ENCODE measurements around the gene TGFBR3. TPM values are rescaled to one million over a fixed set of nuclear protein-coding genes. Genes with fewer than 3 reads are reported as not detected.

Gene TGFBR3
- total and polyA plus RNA-seq, 8 donors, result 21.7 to 54.6 (median 45.1) TPM

GRCh38 chr1:91742848-91743292, 143.1 kb downstream of the TGFBR3 start:
- no peaks in the 10 kb centered on the region for H3K36me3 ChIP-seq
- no peak overlapping the region for H3K27ac ChIP-seq
- TF ChIP-seq, protein P1, sequence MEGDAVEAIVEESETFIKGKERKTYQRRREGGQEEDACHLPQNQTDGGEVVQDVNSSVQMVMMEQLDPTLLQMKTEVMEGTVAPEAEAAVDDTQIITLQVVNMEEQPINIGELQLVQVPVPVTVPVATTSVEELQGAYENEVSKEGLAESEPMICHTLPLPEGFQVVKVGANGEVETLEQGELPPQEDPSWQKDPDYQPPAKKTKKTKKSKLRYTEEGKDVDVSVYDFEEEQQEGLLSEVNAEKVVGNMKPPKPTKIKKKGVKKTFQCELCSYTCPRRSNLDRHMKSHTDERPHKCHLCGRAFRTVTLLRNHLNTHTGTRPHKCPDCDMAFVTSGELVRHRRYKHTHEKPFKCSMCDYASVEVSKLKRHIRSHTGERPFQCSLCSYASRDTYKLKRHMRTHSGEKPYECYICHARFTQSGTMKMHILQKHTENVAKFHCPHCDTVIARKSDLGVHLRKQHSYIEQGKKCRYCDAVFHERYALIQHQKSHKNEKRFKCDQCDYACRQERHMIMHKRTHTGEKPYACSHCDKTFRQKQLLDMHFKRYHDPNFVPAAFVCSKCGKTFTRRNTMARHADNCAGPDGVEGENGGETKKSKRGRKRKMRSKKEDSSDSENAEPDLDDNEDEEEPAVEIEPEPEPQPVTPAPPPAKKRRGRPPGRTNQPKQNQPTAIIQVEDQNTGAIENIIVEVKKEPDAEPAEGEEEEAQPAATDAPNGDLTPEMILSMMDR (IDR thresholded peaks at IDR 0.05), result no peak
- intact Hi-C loops (cut with DNase I), result no loop called here
- no peaks in the 10 kb centered on the region for H3K27me3 ChIP-seq
- DNase-seq, result no peak
- ATAC-seq, result peak; percentile 37
- peaks cover 3 to 4% of the 10 kb centered on the region in 2 donors for H3K4me1 ChIP-seq
- no peaks in the 10 kb centered on the region for H3K9me3 ChIP-seq
- H3K4me3 ChIP-seq, result no peak overlapping the region

DNA sequence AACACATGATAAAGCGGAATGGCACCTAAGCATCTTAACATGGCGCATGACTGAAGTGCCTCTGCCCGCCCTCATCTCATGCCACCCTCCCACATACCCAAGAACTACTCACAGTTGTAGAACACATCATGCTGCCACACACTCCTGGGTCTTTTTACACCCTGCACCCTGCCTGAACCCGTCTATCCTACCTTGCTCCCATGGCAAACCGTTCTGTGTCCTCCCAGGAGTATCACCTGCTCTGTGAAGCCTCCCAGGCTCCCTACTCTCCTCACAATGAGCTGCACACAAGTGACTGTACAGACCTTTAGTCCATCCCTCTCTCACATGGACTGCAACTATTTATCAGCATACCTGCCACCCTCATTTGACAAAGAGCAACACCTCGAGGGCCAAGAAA, 144.0 kb downstream of the TGFBR3 start:
- TF ChIP-seq, protein P1 (IDR thresholded peaks at IDR 0.05), result no peak
- Histone ChIP-seq H3K4me1 (peaks cover 3 to 5% of the 10 kb centered on the region in 2 donors), H3K4me3 (no peak overlapping the region), H3K9me3 (no peaks in the 10 kb centered on the region), H3K27ac (no peak overlapping the region), H3K36me3 (no peaks in the 10 kb centered on the region), H3K27me3 (no peaks in the 10 kb centered on the region)
- no peak for ATAC-seq
- no peak for DNase-seq
- intact Hi-C loops (cut with DNase I), result no loop called here

GRCh38 chr1:91741301-91741700, 144.7 kb downstream of the TGFBR3 start:
- H3K4me3 ChIP-seq, result no peak overlapping the region
- H3K27me3 ChIP-seq, result no peaks in the 10 kb centered on the region
- intact Hi-C loops (cut with DNase I), result no loop called here
- no peak for DNase-seq
- H3K4me1 ChIP-seq, result peaks cover 3 to 11% of the 10 kb centered on the region in 2 donors
- no peak overlapping the region for H3K27ac ChIP-seq
- no peak for ATAC-seq
- TF ChIP-seq, protein P1 (IDR thresholded peaks at IDR 0.05), result no peak
- no peaks in the 10 kb centered on the region for H3K36me3 ChIP-seq
- H3K9me3 ChIP-seq, result no peaks in the 10 kb centered on the region

DNA sequence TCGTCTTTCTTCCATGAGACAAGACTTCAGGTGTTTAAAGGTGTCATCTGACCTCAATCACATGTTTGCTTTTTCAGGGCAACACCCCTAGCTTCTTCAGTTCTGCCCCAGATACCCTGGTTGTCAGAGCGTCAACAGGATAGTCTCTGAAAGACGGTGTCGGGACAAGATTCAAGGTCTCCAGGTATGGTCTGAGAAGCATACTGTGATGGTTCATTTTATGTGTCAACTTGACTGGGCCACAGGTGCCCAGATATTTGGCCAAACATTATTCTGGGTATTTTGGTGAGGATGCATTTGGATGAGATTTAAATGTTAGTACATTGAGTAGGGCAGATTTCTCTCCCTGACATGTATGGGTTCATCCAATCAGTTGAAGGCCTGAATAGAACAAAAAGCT, 148.3 kb downstream of the TGFBR3 start:
- H3K27ac ChIP-seq, result peak overlapping the region in 1 of 2 donors; percentile 40
- DNase-seq (no peak), ATAC-seq (no peak)
- TF ChIP-seq, protein P1 (IDR thresholded peaks at IDR 0.05), result no peak
- peaks cover 3 to 9% of the 10 kb centered on the region in 2 donors for H3K4me1 ChIP-seq
- H3K4me3 ChIP-seq, result no peak overlapping the region
- no peaks in the 10 kb centered on the region for H3K9me3 ChIP-seq
- intact Hi-C loops (cut with DNase I), result no loop called here
- H3K36me3 ChIP-seq, result no peaks in the 10 kb centered on the region
- no peaks in the 10 kb centered on the region for H3K27me3 ChIP-seq

- Histone ChIP-seq H3K27ac (peak overlapping the region; percentile 40 to 41), H3K4me1 (peaks cover 10 to 16% of the 10 kb centered on the region in 2 donors), H3K36me3 (no peaks in the 10 kb centered on the region), H3K27me3 (no peaks in the 10 kb centered on the region), H3K4me3 (no peak overlapping the region), H3K9me3 (no peaks in the 10 kb centered on the region)
- TF ChIP-seq, protein P1 (IDR thresholded peaks at IDR 0.05), result no peak
- ATAC-seq, result peak; percentile 81
- peak in 1 of 4 donors; percentile 55 for DNase-seq
- intact Hi-C loops (cut with DNase I), result no loop called here
Measured at GRCh38 chr1:91736715-91737615, 149.0 kb downstream of the TGFBR3 start.

Data from left lung (tissue), 10 donors.